Measurements from ENCODE around the gene MACF1.
"Not testable (repeated sequence)": the region's sequence is repeated elsewhere in the genome, so short reads cannot be mapped to it uniquely, and the experiment has no call there.

MACF1 gene

DNA sequence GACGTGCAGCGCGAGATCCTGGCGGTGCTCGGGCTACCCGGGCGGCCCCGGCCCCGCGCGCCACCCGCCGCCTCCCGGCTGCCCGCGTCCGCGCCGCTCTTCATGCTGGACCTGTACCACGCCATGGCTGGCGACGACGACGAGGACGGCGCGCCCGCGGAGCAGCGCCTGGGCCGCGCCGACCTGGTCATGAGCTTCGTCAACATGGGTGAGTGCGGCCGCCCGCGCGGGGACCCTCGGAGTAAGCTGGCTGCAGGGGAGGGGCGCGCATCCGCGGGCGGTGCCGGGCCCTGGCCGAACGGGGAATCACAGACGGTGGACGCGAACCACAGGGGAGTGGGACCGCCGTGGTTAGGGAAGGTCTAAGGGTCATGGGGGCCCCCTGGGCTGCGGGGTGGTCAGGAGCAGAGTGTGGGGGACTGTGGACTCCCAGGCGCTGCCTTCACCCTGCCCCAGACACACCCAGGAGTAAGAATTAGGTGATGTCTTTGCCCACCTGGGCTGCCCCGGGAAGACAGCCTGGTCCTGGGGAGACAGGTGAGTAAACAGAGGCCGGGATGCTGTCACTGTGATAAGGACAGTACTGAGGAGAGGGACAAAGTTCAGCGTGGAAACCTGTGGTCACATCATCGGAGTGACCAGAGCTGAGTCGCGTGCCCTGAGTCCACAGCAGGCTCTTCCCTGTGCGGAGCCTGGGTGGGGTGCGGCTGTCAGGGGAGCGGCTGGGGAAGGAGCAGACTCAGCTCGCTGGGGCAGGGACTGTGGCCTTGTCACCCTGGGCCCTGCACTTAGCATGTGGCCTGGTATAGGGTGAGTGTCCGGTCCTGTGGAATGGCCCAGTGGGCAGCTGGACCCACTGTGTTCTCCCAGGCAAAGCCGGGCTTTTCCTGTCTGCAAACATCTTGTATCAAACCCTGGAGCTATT, 287.9 kb downstream of the MACF1 start:
- not testable (repeated sequence) for DNase-seq (ENCODE audit: low spot score)

DNA sequence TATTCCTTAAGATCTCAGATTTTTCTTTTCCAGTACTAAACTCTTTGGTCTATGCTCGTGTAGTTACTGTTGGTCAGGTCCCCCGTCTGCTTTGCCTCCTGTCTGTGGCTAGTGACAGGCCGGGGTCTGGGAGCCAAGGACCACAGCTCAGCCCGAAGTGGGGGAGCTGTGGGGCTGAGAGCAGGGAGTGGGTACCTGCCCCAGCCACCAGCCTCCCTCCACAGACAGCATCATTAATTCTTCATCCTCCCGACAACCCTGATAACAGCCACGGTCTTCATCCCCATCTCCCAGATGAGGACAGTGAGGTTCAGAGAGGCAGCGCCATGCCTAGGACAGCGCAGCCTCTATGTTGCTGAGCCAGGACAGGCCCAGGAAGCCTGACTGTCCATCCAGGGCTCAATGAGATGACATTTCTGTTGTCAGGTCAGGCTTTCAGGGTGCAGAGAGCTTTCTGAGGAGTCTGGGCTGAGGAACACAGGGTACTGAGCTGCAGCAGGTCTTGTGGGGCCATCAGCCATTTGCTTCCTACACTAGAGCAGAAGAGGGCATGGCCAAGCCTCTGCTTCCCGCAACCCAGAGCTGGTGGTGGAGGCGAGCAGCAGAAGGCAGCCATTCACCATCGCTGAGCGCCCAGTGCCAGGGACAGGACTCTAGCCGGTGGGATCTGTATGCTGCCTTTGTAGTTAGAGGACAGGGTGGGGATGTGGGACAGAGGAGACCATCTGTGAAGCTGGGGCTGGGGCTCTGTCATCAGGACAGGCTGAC, 288.7 kb downstream of the MACF1 start:
- DNase-seq (ENCODE audit: low spot score), result not testable (repeated sequence)

DNA sequence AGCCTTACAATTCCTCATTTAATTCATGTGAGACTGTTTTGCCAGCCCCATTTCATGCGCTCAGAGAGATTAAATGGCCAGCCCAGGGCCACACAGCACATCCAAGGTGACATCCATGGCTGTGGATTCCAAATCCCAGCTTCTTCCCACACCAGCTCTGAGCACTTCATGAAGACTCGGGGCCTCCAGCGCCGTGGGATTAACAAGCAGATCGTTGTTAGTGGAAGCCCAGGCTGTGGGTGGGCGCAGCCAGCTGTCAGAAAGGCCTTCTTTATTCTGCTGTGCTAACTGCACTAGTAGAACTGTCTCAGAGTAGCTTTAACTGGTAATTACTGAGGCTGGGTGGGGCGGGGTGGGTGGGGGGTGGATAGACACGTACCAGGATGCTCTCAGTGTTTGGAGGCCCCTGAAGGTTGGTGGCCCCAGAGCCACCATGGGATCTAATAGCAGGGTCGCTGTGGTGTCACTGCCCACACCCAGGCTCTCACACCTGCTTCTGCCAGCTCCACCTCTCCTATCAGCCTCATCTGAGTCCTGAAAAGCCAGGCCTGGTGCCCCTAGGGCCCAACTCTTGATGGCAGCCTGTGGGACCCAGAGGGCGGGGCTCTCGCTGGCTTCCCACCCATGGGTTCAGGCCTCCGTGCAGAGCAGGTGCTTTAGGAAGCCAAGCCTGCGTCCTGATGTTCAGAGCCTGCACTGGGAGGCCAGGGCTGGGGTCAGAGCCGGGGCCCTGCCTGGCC, 290.3 kb downstream of the MACF1 start:
- no peak for DNase-seq (ENCODE audit: low spot score)

DNA sequence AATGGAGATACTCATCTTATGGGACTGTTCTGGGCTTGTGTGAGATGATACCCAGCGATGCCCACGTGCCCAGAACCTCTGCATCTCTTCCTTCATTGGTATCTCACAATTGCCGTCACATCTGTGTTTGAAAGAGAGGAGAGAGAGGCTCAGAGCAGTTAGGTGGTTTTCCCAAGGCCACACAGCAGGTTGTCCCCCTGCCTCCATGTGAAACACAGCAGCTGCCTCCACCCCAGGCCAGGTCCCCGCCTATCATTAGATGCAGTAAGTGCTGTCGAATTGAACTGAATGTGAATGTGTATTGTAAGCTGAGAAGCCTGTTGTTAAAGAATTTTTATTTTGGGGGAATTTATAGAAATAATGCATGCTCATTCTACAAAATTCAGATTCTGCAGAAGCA, 292.0 kb downstream of the MACF1 start:
- DNase-seq (ENCODE audit: low spot score), result not testable (repeated sequence)

DNA sequence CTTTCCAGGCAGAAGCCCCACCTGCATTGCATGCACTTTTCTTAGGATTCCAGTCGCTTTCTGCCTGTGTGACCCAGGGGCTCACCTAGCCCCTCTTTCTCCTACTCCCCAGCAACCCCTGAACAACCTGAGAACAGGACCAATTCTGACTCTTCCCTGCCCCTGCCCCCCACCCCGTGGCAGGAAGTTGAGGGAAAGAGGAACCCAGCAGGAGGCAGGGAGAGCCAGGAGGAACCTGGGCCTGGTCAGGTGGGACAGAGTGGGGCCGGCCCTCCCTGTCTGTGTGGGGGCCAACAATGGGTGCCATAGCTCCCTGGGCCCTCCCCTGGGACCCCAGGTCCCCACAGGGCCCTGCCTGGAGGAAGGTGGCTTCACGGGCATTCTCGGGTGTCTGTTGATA, 293.1 kb downstream of the MACF1 start:
- no peak for DNase-seq (ENCODE audit: low spot score)

DNA sequence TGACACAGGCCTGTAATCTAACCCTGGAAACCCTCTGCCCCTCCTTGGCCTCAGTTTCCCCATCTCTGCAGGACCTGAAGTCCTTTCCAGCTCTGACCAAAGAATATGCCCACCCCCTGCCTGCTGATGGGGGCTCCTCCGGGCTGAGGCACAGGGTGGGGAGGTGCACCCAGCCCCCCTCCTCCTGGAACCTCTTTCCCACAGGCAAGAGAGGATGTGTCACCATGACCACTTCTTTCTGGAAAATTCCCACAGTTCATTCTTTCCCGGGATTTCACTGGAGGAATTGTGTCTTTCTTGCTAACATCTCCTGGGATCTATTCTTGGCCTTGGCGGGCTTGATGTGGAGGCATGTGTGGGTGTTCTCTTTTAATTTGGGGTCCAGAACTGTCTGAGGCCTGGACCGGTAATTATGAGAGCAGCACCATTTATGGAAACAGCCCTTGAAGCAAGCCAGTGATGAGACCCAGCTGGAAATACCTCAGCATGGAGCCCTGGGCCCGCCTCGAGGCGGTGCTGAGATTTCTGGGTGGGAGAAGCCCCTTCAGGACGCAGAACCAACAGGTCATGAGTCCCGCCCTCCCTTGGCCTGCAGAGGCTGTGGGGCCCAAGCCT, 293.7 kb downstream of the MACF1 start:
- not testable (repeated sequence) for DNase-seq (ENCODE audit: low spot score)

DNA sequence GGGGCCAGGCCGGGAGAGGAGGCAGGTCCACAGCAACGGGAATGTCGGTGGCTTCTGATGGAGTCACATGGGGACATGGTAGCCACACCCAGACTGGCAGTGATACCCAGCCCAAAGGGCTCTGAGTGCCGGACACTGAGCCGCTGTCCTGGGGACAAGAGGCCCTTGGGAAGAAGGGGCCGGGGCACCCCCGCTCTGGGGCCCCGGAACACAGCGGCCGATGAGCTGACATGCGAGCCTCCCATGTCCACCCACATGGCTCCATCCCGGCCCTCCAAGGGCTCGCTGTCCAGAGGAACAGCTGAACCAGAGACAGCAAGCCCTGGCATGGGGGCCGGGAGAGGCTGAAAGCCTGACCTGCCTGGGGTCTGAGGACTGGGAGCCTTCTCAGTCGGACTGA, 294.3 kb downstream of the MACF1 start:
- not testable (repeated sequence) for DNase-seq (ENCODE audit: low spot score)

DNA sequence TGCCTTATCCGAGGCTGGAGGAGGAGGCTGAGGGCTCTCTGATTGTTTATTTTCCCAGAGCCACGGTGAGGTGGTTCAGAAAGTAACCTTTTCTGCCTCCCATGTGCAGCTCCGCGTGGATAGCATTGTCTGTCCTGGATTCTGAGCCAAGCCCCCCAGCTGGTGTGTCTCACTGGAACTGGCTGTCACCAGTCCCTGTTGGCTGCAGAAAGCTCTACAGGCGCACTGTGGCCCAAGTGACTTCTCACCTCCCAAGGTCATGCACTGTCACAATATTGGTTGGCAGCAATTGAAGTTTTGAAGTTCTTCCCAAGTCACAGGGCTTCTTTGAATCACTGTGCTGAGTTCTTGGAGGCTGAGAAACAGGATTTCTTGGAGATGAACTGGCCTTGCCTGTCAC, 295.2 kb downstream of the MACF1 start:
- DNase-seq (ENCODE audit: low spot score), result no peak

DNA sequence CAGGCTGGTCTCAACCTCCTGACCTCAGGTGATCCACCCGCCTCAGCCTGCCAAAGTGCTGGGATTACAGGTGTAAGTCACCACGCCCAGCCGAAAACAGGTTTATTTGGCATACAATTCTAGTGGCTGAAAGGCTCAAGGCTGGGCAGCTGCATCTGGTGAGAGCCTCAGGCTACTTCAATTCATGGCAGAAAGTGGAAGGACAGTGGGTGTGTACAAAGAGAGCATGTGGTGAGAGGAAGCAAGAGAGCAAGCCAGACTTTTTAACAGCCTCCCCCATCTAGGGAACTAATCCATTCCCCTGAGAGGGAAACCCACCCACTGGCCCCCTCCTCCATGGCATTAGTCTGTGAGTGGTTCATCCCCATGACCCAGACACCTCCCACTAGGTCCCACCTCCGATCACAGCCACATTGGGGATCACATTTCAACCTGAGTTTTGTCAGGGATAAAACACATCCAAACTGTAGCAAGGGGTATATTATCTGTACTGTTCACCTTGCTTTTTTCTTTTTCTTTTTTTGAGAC, 296.4 kb downstream of the MACF1 start:
- no peak for DNase-seq (ENCODE audit: low spot score)

DNA sequence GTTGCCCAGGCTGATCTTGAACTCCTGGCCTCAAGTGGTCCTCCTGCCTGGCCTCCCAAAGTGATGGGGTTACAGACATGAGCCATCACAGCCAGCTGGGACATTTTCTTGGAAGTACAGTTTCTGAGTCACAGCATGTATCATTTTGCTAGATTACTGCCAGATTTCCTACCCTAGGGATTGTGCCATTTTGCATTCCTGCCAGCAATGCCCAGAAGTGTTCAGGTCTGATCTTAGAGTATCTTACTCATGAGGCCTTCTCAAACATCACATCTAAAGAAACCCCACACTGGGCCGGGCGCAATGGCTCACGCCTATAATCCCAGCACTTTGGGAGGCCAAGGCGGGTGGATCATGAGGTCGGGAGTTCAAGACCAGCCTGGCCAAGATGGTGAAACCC, 297.2 kb downstream of the MACF1 start:
- DNase-seq (ENCODE audit: low spot score), result no peak

DNA sequence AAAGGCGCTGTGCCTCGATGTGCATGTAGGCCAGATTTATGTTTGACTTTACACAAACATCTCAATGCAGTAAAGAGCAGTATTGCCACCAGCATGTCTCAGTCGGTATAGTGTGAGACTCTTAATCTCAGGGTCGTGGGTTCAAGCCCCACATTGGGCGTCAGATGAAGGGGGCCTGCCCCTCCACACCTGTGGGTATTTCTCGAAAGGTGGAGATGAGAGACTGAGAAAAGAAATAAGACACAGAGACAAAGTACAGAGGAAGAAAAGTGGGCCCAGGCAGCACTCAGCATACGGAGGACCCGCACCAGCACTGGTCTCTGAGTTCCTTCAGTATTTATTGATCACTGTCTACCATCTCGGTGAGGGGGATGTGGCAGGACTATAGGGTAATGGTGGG, 299.9 kb downstream of the MACF1 start:
- DNase-seq (ENCODE audit: low spot score), result not testable (repeated sequence)

DNA sequence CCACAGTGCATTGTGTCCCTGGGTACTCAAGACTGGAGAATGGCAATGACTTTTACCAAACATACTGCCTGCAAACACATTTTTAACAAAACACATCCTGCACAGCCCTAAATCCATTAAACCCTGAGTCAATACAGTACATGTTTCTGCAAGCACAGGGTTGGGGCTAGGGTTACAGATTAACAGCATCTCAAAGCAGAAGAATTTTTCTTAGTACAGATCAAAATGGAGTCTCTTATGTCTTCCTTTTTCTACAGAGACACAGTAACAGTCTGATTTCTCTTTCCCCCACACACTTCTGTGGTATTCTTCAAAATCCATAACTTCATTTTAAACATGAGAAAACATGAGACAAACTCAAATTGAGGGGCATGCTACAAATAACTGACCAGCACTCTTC, 300.8 kb downstream of the MACF1 start:
- DNase-seq (ENCODE audit: low spot score), result no peak

DNA sequence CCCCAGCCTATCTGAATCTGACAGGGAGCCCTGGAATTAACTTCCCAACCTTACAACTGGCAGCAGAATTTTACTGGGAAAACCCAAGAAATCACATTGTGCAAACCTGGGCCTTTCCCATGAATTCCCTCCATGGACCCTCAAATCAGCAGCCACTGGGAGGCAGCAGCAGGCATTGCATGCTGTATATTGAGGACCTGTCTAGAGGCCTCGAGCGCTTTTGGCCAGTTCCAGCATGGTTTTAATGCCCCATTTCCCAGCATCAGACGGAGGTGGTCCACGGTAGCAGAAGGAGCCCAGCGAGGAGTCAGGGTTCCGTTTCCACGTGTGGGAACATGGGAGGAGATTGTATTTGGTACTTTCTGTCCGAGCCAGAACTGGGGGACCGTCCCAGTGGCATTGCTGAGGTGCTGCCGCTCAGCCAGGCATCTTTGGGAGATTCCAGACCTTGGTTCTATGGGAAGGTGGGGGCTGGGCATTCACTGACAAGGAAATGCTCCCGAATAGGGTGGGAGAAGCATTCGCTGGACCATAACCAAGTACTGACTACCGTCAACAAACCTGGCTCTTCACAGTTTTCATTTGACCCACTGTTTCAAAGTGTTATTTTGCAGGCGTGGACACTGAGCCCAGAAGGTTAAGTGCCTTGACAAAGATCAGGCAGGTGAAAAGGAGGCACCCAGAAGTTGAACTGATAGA, 302.9 kb downstream of the MACF1 start:
- DNase-seq (ENCODE audit: low spot score), result no peak

DNA sequence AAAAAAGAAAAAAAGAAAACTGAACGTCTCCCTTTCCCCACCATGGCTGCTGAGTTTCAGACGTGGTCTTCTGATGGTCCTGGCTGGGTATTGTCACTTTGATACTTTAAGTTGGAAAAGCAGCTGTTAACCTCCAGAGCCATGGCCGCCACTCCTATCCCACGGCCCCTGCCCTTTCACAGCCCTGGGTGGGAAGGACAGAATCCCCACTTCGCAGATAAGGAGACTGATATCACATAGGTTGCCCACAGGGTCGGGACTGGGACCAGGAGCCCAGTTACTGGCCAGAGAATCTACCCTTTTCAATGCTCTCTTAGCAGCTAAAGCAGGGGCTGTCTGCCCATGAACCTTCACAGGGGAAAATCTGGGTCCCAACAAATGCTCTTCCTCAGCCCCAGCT, 303.8 kb downstream of the MACF1 start:
- no peak for DNase-seq (ENCODE audit: low spot score)

DNA sequence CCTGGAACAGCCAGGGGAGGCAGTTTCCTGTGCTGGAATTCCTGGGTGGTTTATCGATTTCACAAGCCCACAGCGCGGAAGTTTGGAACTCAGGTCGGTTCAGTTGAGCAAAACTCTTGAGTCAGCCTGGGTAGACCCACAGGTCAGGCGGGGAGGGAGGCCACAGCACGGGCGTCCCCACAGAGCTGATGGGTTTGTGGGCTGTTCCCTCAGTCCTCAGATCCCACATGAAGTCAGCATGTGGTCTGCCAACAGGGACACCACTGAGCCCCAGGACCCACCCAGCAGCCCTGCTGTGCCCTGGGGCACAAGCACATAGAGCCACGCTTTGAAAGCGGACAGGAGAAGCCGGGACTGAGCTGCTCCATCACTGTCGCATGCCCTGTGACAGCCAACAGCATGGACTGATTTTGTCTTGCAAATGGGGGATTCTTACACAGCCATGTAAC, 304.4 kb downstream of the MACF1 start:
- no peak for DNase-seq (ENCODE audit: low spot score)

DNA sequence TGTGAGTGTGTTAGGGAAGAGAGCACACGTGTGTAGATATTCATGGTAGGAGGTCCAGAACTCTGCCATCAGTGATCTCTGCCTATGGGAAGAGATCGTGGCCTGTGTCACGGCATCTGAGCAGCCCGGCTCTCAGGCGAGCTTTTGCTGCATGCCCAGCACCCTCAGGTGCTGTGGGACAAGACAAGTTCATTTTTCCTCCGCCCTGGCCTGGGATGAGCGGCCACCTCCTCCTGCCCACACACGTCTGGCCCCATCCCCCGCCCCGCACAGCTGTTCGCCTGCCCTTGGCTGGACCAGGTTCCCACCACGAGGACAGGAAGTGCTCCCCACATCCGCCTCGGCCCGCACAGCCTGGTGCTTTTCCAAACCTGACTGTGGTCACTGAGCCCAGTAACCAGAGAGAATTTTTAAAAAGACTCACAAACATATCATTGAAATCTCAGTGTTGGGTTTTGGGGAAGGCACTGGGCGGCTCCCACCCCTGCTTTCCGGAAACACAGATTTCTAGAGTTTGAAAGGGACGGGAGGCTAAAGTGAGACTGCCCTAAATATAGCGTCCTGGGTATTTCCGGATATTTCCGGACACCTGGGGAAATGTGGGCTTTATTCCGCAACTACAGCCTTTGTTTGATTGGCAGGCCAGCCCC, 305.0 kb downstream of the MACF1 start:
- DNase-seq (ENCODE audit: low spot score), result no peak

DNA sequence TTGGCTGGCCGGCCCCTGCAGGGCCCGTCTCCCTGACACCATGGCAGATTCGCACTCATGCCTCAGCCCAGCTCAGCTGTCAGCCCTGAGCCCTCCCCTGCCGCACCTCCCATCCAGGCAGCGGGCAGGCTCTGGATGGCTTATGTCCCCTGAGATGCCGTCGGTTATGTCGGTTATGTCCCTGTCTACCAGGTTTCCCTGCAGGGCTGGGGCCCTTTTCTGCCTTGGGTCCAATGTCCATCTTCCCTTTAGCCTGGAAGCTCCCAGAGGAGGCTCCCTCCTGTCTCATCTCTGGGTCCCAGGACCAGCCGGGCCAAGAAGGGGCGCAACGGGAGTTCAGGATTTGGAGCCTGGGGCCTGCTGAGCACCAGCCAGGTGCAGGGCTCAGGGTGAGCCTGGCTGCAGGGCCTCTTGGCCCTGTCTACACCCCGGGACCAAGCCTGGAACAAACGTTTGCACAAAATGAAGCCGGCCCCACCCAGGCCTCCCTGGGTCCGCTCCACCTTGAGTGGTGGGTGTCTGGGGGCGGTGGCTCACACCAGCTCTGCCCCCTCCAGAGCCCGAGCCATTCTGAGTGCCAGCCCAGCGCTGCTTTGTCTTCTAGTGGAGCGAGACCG, 306.2 kb downstream of the MACF1 start:
- not testable (repeated sequence) for DNase-seq (ENCODE audit: low spot score)

DNA sequence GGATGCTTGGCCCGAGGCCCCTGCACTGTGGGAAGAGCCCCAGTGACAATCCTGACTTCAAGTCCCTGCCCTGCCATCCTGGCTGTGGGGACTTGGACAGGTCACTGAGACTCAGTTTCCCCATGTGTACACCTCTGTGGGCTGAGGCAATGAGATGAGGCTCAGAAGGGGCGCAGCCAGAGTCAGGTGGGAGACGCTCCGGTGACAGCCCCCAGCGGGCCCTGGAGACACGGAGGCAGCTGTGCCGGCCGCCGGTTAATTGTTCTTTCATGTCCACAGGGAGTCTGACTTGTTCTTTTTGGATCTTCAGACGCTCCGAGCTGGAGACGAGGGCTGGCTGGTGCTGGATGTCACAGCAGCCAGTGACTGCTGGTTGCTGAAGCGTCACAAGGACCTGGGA, 307.0 kb downstream of the MACF1 start:
- not testable (repeated sequence) for DNase-seq (ENCODE audit: low spot score)

DNA sequence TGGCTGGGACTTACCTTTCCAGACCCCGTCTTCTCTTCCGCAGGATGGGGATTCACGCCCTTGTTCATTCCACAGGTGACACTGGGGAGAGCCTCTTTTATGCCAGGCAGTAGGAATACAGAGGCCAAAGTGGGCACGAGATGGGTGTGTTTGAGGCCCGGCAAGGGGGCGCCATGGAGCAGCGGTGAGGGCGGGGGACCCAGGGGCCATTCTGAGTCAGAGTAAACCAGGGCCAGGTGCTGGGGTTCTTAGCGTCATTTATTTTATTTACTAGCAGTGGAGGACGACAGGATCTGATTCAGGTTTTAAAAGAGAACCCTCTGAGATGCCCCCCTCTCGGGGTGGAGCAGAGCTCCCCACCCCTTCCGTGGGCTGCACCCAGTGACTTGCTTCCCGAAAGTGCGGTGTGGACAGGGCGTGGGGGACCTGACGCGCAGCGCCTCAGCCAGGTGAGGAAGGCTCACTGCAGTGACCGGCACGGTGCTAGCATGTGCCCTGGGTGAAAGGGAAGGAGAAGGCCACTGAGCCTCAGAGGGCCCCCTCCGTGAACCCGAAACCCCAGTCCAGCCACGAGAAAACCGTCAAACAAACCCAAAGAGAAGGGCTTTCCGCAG, 307.8 kb downstream of the MACF1 start:
- not testable (repeated sequence) for DNase-seq (ENCODE audit: low spot score)

DNA sequence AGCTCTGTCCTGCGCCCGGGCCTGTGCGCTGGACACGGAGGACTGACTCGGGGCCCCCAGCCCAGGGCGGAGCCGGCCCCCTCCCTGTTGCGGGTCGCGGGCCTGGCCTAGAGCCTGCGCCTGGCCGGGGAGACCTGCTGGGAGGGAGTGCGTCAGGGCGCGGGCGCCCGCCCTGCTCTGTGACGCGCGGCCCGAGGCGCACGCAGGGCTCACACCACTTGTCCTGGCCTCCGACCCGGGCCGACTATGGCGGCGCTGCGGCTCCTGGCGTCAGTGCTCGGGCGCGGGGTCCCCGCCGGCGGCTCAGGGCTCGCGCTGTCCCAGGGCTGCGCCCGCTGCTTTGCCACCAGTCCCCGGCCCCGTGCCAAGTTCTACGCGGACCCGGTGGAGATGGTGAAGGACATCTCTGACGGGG, 310.2 kb downstream of the MACF1 start:
- not testable (repeated sequence) for DNase-seq (ENCODE audit: low spot score)

Measured in CD4-positive, alpha-beta T cell treated with Interleukin-6 at 100 ng/mL for 8 hours (primary cell).